Stomach (tissue), 19 donors: ENCODE results near the gene PPP1R1C. TPM values are rescaled to one million over a fixed set of nuclear protein-coding genes. Genes with fewer than 3 reads are reported as not detected.
A peak's percentile ranks its signal among the peaks of the same experiment; 100 is the strongest.

Experiments
- DNase-seq, 2 donors: peaks; one replicate each; pipeline versions ENCODE4 v3.0.0 to v3.0.0-alpha.2; 2013 to 2019
- H3K27ac ChIP-seq, 5 donors: fragments of 200-600 bp in 4 of 5; sonication (generic) in 4 of 5; one replicate each; pipeline ENCODE4 v1.5.1; 2013 to 2019; ENCODE audit warnings: mild to moderate bottlenecking in 1 of 5, moderate library complexity in 1 of 5
- H3K27me3 ChIP-seq, 3 donors: fragments of 200-600 bp; sonication (generic); one replicate each; pipeline ENCODE4 v1.5.1; 2017 to 2019; ENCODE audit warnings: mixed run types in 1 of 3
- H3K36me3 ChIP-seq, 4 donors: fragments of 200-600 bp; sonication (generic); 1 replicate in 3 of 4; 2 replicates in 1 of 4; pipeline ENCODE4 v1.5.1; 2016 to 2019
- H3K4me1 ChIP-seq, 4 donors: fragments of 200-600 bp; sonication (generic); one replicate each; pipeline ENCODE4 v1.5.1; 2016 to 2019
- H3K4me3 ChIP-seq, 4 donors: fragments of 200-600 bp; sonication (generic) in 3 of 4; one replicate each; pipeline ENCODE4 v1.5.1; 2016 to 2019; ENCODE audit warnings: mild to moderate bottlenecking in 1 of 4
- H3K9me3 ChIP-seq, 4 donors: fragments of 200-600 bp; sonication (generic); one replicate each; pipeline ENCODE4 v1.5.1; 2016 to 2019
- EP300 ChIP-seq: sonication (generic); formaldehyde crosslinking; IDR thresholded peaks from one replicate; pipeline ENCODE4 v1.6.1; 2017; ENCODE audit warnings: antibody characterized with exemption
- POLR2A ChIP-seq, 4 donors: fragments of 450-650 bp; IDR thresholded peaks; one replicate each; pipeline ENCODE4 v1.6.1; 2016; ENCODE audit warnings: antibody characterized with exemption in 4 of 4, control low read depth in 2 of 4, mild to moderate bottlenecking in 1 of 4, moderate library complexity in 1 of 4
- POLR2AphosphoS5 ChIP-seq, 3 donors: sonication (generic); formaldehyde crosslinking; IDR thresholded peaks; one replicate each; pipeline ENCODE4 v1.6.1; 2016; ENCODE audit warnings: antibody characterized with exemption in 3 of 3
- WGBS, 5 donors: extraction: QIAGEN DNeasy Blood & Tissue Kit in 3 of 5; methylation state at CpG; one replicate each; pipeline versions ENCODE4 v1.1.5 to v1.1.7; 2013 to 2018; 5-methylcytosine and 5-hydroxymethylcytosine counted together
- intact Hi-C: fragments of 100-400 bp; cut with DNase I; formaldehyde crosslinking; loops from one replicate; pipeline ENCODE4 v1.15.1; 2023; ENCODE audit warnings: low total_unique reads
- long read RNA-seq, 10 donors: transcript quantifications; one replicate each; lab custom pipeline, GENCODE V29; 2026
- polyA plus RNA-seq, 3 donors: library from polyadenylated mRNA; stranded (reverse); fragments of 200-250 nt; gene quantifications; one replicate each; pipeline ENCODE4 v1.2.3, GENCODE V29; 2013
- total RNA-seq, 5 donors: library from RNA; depleted of rRNA; stranded (reverse); fragments of >200 nt; gene quantifications; one replicate each; pipeline versions ENCODE4 v1.1.0 to v1.2.3, GENCODE V29; 2014 to 2016
- TF ChIP-seq, protein P1 (sequence below), 7 experiments: fragments of 450-650 bp in 4 of 7; fragments of 200-600 bp in 3 of 7; sonication (generic) in 3 of 7; IDR thresholded peaks; one replicate each; pipeline ENCODE4 v1.5.1; 2016 to 2019; ENCODE audit warnings: antibody characterized with exemption in 7 of 7, control low read depth in 2 of 7, mild to moderate bottlenecking in 1 of 7
- donor health status: healthy with polysubstance abuse.
- donor health status: Bipolar disorder and iron deficiency.
- donor health status: healthy.

Gene PPP1R1C, protein sequence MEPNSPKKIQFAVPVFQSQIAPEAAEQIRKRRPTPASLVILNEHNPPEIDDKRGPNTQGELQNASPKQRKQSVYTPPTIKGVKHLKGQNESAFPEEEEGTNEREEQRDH
- 1 to 10 TPM in 1 of 5 donors, not detected in 4; 4.0 TPM for total RNA-seq
- polyA plus RNA-seq: 10 to 100 TPM in 1 of 3 donors, 1 to 10 TPM in 2; 1.6 to 10.4 (median 3.7) TPM
- long read RNA-seq, donor 1: 0 reads
- long read RNA-seq, donor 2, partial matches to known transcripts: 0 of 1 reads
- long read RNA-seq, donor 2, other reads (novel, unspliced or antisense): 0 of 1 reads
- long read RNA-seq, donor 3: 0 reads
- long read RNA-seq, donor 4: 0 reads
- long read RNA-seq, donor 5, partial matches to known transcripts: 0 of 1 reads
- long read RNA-seq, donor 5, other reads (novel, unspliced or antisense): 0 of 1 reads
- long read RNA-seq, donor 6: 0 reads
- long read RNA-seq, donor 7, partial matches to known transcripts: 0 of 1 reads
- long read RNA-seq, donor 7, other reads (novel, unspliced or antisense): 0 of 1 reads
- long read RNA-seq, donor 8: 0 reads
- long read RNA-seq, donor 9: 0 reads
- long read RNA-seq, donor 10: 0 reads

DNA sequence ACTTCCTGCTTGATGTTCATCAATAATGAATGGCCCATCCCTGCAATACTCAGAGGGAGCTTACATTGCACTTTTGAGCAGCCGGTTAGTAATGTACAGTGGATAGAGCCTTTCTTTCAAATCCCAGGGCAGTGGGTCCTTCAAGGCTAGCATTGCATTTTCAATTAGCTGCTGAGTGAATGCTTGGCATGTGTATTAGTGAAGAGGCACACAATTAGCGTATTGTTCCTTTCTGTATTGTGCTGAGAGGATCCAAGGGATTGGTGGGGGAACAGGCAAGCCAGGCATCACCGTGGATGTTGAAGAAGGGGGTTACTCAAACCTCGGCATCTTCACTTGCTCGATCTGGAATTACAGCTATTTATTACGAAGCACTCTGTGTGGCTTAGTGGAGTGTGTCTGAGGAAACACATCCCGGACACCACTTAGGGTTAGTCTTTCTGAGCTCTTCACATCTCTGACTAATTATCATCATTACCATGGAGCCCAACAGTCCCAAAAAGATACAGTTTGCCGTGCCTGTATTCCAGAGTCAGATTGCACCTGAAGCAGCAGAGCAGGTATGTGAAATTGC is at the start of gene PPP1R1C:
TSS of gene PPP1R1C (plus strand) at position 222 of the 574 bp plus-strand sequence. CDS start at position 480, 258 bp downstream.
- intact Hi-C loops: no loop called here
- Histone ChIP-seq H3K9me3 (no peaks in the 10 kb centered on the region), H3K4me1 (peaks cover 7 to 20% (median 15%) of the 10 kb centered on the region in 4 donors), H3K27me3 (no peaks in the 10 kb centered on the region), H3K4me3 (no peak within 1 kb of the TSS), H3K27ac (peak within 1 kb of the TSS; percentile 25 to 64 (median 49)), H3K36me3 (no peaks in the 10 kb centered on the region)
- 88 to 91% (median 91%) methylated on average over 8 of the region's 8 CpGs for WGBS, 5 donors
- no peak for DNase-seq
- TF ChIP-seq EP300 (no peak), POLR2AphosphoS5 (IDR thresholded peaks at IDR 0.05) (no peak), POLR2A (IDR thresholded peaks at IDR 0.05) (no peak)
- TF ChIP-seq, protein P1, sequence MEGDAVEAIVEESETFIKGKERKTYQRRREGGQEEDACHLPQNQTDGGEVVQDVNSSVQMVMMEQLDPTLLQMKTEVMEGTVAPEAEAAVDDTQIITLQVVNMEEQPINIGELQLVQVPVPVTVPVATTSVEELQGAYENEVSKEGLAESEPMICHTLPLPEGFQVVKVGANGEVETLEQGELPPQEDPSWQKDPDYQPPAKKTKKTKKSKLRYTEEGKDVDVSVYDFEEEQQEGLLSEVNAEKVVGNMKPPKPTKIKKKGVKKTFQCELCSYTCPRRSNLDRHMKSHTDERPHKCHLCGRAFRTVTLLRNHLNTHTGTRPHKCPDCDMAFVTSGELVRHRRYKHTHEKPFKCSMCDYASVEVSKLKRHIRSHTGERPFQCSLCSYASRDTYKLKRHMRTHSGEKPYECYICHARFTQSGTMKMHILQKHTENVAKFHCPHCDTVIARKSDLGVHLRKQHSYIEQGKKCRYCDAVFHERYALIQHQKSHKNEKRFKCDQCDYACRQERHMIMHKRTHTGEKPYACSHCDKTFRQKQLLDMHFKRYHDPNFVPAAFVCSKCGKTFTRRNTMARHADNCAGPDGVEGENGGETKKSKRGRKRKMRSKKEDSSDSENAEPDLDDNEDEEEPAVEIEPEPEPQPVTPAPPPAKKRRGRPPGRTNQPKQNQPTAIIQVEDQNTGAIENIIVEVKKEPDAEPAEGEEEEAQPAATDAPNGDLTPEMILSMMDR (IDR thresholded peaks at IDR 0.05): no peak

DNA sequence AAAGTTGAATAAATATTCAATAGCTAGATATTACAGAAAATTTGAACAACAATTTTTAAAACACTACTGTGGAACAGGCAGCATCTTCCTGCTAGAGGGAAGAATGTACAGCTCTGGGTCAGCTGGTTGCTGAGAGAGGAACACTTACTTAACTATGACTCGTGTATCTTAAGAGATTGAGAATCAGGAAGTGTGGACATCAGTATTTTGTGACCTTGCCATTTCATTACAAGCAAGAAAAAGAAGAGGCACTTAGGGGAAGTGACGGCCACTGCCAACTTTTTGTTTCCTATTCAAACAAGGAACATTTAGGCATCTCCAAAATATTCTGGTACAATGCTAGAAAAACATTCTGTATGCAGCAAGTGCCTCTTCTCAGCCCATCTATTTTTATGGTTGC is 48.2 kb upstream of the PPP1R1C start:
- peak in 1 of 2 donors; percentile 26 for DNase-seq

DNA sequence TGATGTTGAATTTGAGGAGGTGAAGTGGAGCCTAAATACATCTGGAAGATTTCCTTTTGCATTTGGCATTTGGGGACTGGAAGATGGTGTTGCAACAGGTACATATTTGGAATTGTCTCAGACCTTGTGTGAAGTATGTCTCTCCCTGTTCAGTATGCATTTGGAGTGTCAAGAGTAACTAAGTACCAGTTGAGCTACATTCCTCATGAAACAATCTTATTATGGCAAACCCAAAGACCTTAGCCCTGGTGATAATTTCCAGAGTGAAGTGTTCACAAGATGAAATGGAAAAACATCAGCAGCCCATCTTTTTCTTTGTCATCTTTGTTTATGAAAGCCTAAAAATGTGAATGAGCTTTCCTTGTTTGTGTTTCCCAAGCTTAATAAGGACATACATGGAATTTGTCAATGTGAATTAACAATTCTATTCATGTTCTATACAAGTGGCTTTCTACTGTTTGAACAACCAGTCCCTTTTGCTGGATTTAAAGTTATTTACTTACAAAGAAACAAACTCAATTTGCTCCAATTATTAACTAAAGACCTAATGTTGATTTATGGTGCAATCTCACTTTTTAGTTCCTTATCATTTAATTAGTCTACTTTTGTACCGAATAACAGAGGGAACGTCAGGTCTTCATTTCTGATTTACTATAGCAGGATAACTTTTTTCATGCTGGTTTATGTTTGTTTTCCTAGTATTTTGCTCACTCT is 42.1 kb upstream of the PPP1R1C start:
- WGBS, 5 donors: 31 to 51% (median 47%) methylated on average over 2 of the region's 2 CpGs

More for the DNA sequence above, 48.2 kb upstream of the PPP1R1C start:
- intact Hi-C loops: no loop called here
- 6 to 26% (median 9%) methylated on average over 2 of the region's 2 CpGs for WGBS, 5 donors
- Histone ChIP-seq H3K9me3 (no peaks in the 10 kb centered on the region), H3K4me1 (no peaks in the 10 kb centered on the region), H3K27ac (peak overlapping the region in 1 of 5 donors; percentile 10), H3K27me3 (no peaks in the 10 kb centered on the region), H3K36me3 (no peaks in the 10 kb centered on the region), H3K4me3 (no peak overlapping the region)
- TF ChIP-seq POLR2A (IDR thresholded peaks at IDR 0.05) (no peak), EP300 (no peak), POLR2AphosphoS5 (IDR thresholded peaks at IDR 0.05) (no peak)
- TF ChIP-seq, protein P1 (IDR thresholded peaks at IDR 0.05): no peak

DNA sequence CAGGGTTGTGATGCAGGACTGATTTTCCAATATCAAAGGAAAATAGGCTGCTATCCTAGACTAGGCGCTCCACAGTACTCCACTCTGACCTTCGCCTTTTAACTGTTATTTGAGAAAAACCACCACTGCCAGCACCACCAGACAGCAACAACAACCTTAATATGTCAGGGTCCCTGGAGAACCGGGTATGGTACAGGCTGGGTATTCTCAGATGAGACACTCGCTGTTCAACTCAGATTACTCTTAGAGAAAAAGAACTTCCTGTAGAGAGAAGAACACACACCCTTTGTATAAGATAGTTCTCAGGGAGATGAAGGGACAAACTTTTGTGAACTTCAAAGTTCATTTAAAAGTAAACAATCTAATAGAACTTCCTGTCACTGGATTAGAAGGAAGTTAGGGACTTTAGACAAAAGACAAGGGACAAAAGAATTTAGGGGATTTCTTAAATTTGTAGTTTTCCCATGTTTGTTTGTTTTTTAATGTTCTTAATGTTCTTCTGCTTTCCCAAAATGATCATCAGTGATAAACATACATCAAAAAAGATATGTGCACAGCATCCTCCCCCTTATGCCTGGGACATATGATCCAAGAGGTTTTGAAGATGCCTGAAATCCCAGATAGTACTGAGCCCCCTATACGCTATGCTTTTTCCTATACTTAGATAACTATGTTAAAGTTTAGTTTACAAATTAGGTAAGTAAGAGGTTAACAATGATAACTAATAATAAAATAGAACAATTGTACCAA is 41.3 kb upstream of the PPP1R1C start:
- H3K36me3 ChIP-seq: no peaks in the 10 kb centered on the region
- no peak for DNase-seq
- H3K4me1 ChIP-seq: peaks cover 0 to 7% (median 2%) of the 10 kb centered on the region in 4 donors
- no peaks in the 10 kb centered on the region for H3K27me3 ChIP-seq
- no peak overlapping the region for H3K4me3 ChIP-seq
- H3K9me3 ChIP-seq: no peaks in the 10 kb centered on the region
- intact Hi-C loops: no loop called here
- H3K27ac ChIP-seq: no peak overlapping the region
- 54 to 73% (median 65%) methylated on average over 5 of the region's 5 CpGs for WGBS, 5 donors
- TF ChIP-seq POLR2A (IDR thresholded peaks at IDR 0.05) (no peak), EP300 (no peak), POLR2AphosphoS5 (IDR thresholded peaks at IDR 0.05) (no peak)
- TF ChIP-seq, protein P1 (IDR thresholded peaks at IDR 0.05): no peak

More for the DNA sequence above, 42.1 kb upstream of the PPP1R1C start:
- H3K36me3 ChIP-seq: no peaks in the 10 kb centered on the region
- H3K4me3 ChIP-seq: no peak overlapping the region
- no peak overlapping the region for H3K27ac ChIP-seq
- no peaks in the 10 kb centered on the region for H3K27me3 ChIP-seq
- H3K4me1 ChIP-seq: peaks cover 0 to 7% (median 2%) of the 10 kb centered on the region in 4 donors
- DNase-seq: no peak
- TF ChIP-seq POLR2A (IDR thresholded peaks at IDR 0.05): no peak
- H3K9me3 ChIP-seq: no peaks in the 10 kb centered on the region
- intact Hi-C loops: no loop called here
